ENCODE results near the gene SPATS2. TPM values are rescaled to one million over a fixed set of nuclear protein-coding genes. Genes with fewer than 3 reads are reported as not detected.

SPATS2 gene
- total RNA-seq, 1 donor from 2014 or later, result 43.9 TPM

DNA sequence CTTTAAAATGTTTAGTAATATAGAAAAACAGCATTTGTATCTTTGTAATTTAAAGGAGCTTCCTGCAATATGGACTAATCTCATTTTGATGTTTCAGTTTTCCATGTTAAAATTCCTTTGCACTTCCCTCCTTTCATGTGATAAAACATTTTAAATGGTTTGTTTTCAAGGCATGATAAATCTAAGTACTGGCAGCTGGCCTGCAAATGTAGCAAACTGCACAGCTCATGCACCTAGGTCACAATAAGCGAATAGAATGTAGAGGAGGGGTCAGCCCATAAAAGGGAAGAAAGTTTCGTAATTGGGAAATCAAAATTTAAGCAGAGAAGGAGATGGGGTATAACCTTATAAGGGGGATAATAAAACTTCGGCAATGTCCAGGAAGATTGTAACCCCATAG is 91.6 kb downstream of the SPATS2 start:
- DNase-seq, result no peak
- TF ChIP-seq, protein P1, sequence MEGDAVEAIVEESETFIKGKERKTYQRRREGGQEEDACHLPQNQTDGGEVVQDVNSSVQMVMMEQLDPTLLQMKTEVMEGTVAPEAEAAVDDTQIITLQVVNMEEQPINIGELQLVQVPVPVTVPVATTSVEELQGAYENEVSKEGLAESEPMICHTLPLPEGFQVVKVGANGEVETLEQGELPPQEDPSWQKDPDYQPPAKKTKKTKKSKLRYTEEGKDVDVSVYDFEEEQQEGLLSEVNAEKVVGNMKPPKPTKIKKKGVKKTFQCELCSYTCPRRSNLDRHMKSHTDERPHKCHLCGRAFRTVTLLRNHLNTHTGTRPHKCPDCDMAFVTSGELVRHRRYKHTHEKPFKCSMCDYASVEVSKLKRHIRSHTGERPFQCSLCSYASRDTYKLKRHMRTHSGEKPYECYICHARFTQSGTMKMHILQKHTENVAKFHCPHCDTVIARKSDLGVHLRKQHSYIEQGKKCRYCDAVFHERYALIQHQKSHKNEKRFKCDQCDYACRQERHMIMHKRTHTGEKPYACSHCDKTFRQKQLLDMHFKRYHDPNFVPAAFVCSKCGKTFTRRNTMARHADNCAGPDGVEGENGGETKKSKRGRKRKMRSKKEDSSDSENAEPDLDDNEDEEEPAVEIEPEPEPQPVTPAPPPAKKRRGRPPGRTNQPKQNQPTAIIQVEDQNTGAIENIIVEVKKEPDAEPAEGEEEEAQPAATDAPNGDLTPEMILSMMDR (IDR thresholded peaks at IDR 0.05; ENCODE audit: partially characterized antibody, unreplicated experiment), result no peak
- no peaks in the 10 kb centered on the region for H3K36me3 Mint-ChIP-seq (ENCODE audit: unreplicated experiment)
- H3K9me3 Mint-ChIP-seq (ENCODE audit: unreplicated experiment), result peaks cover 1% of the 10 kb centered on the region
- peaks cover 3% of the 10 kb centered on the region for H3K27me3 Mint-ChIP-seq (ENCODE audit: unreplicated experiment)
- H3K4me3 Mint-ChIP-seq (ENCODE audit: unreplicated experiment), result no peak overlapping the region
- H3K27ac Mint-ChIP-seq (ENCODE audit: unreplicated experiment), result no peak overlapping the region
- H3K4me1 Mint-ChIP-seq (ENCODE audit: low read depth, unreplicated experiment), result no peaks in the 10 kb centered on the region

DNA sequence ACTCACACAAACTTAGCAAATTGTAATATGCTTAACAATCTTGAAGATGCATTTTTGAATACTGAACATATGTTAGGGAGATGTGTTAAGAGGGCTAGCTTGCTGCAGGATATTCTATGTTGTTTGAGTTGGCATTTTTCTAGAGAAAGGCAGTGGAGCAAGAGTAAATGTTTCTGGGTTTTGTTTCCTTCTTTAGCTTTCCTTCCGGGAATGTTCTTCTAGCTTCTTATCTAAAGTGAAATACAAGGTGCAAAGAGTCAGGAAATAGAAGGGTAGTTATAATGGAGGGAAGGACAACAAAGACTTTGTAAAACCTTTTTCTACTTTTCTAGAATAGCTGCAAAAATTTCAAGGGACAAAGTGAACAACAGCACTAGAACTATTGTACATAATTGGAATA is 94.0 kb downstream of the SPATS2 start:
- TF ChIP-seq, protein P1 (IDR thresholded peaks at IDR 0.05; ENCODE audit: partially characterized antibody, unreplicated experiment), result no peak
- Mint-ChIP-seq H3K27me3 (ENCODE audit: unreplicated experiment) (no peaks in the 10 kb centered on the region), H3K36me3 (ENCODE audit: unreplicated experiment) (no peaks in the 10 kb centered on the region), H3K27ac (ENCODE audit: unreplicated experiment) (no peak overlapping the region), H3K4me1 (ENCODE audit: low read depth, unreplicated experiment) (no peaks in the 10 kb centered on the region), H3K4me3 (ENCODE audit: unreplicated experiment) (no peak overlapping the region), H3K9me3 (ENCODE audit: unreplicated experiment) (peaks cover 1% of the 10 kb centered on the region)
- no peak for DNase-seq

DNA sequence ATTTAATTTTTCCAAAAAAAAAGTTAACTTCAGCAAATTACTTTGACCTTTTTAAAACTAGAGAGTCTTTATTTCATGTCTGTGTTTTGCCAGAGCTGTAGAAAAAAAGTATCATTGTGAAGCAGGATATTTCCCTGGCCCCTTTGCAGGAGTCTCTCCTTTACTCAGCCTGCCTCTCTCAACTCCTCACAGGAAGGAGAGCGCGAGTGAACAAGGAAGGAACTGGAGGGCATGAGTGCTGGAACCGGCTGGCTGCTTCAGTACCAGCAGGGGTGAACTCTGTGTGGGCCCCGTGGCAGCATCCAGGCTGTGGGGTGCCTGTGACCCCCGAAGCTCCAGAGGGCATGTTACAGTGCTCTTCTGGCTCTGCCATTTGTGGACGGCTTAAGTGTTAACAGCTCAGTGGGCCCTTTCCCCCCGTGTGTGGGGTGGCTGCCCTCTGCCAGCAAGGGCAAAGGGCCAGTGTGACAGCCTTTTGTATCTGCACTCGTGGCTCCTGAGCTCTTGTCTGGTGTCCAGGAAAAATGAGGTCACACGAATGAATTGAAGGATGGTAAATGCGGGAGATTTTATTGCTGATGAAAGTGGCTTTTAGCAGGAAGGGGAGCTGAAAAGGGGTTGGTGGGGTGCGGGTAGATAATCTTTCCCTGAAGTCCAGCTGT is 95.0 kb downstream of the SPATS2 start:
- Mint-ChIP-seq H3K9me3 (ENCODE audit: unreplicated experiment) (no peaks in the 10 kb centered on the region), H3K27ac (ENCODE audit: unreplicated experiment) (no peak overlapping the region), H3K27me3 (ENCODE audit: unreplicated experiment) (no peaks in the 10 kb centered on the region), H3K36me3 (ENCODE audit: unreplicated experiment) (no peaks in the 10 kb centered on the region), H3K4me1 (ENCODE audit: low read depth, unreplicated experiment) (no peaks in the 10 kb centered on the region), H3K4me3 (ENCODE audit: unreplicated experiment) (no peak overlapping the region)
- no peak for DNase-seq
- TF ChIP-seq, protein P1 (IDR thresholded peaks at IDR 0.05; ENCODE audit: partially characterized antibody, unreplicated experiment), result no peak

DNA sequence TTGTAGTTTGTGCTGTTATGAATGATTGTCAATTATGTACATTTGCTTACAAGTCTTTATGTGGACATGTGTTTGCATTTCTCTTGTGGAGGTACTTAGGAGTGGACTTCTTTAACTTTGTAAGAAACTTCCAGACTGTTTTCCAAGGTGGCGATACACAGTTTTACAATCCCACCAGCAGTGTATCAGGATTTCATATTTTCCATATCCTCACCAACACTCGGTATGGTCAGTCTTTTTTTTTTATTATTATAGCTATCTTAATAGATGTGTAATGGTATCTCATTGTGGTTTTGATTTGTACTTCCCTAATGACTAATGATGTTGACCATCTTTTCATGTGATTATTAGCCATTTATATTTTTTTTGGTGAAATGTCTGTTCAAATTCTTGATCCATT is 97.9 kb downstream of the SPATS2 start:
- no peaks in the 10 kb centered on the region for H3K27me3 Mint-ChIP-seq (ENCODE audit: unreplicated experiment)

DNA sequence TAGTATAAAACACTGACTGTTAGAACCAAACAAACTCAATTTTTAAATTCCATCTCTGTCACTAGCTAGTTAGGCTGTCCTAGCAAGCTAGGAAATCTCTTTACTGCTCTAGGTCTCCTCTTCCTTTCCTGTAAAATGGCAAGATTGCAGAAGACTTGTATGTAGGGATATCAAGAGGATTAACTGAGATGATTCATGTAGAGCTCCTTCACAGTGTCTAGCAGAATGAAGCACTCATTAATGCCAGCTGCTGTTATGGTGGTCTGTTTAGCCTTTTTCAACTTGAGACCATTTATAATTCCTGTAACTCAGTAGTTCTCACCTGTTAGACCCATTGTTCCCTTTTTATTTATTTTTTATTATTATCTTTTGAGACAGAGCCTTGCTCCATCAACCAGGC is 103.7 kb downstream of the SPATS2 start:
- H3K4me3 Mint-ChIP-seq (ENCODE audit: unreplicated experiment), result no peak overlapping the region
- H3K27me3 Mint-ChIP-seq (ENCODE audit: unreplicated experiment), result no peaks in the 10 kb centered on the region
- H3K36me3 Mint-ChIP-seq (ENCODE audit: unreplicated experiment), result no peaks in the 10 kb centered on the region
- DNase-seq, result no peak
- TF ChIP-seq, protein P1 (IDR thresholded peaks at IDR 0.05; ENCODE audit: partially characterized antibody, unreplicated experiment), result no peak
- H3K9me3 Mint-ChIP-seq (ENCODE audit: unreplicated experiment), result no peaks in the 10 kb centered on the region
- peaks cover 5% of the 10 kb centered on the region for H3K4me1 Mint-ChIP-seq (ENCODE audit: low read depth, unreplicated experiment)
- H3K27ac Mint-ChIP-seq (ENCODE audit: unreplicated experiment), result no peak overlapping the region

More for the DNA sequence above, 97.9 kb downstream of the SPATS2 start:
- no peak for DNase-seq
- no peak overlapping the region for H3K4me3 Mint-ChIP-seq (ENCODE audit: unreplicated experiment)
- H3K27ac Mint-ChIP-seq (ENCODE audit: unreplicated experiment), result no peak overlapping the region
- no peaks in the 10 kb centered on the region for H3K4me1 Mint-ChIP-seq (ENCODE audit: low read depth, unreplicated experiment)
- no peaks in the 10 kb centered on the region for H3K9me3 Mint-ChIP-seq (ENCODE audit: unreplicated experiment)
- TF ChIP-seq, protein P1 (IDR thresholded peaks at IDR 0.05; ENCODE audit: partially characterized antibody, unreplicated experiment), result no peak
- H3K36me3 Mint-ChIP-seq (ENCODE audit: unreplicated experiment), result no peaks in the 10 kb centered on the region
